ENCODE measurements around the gene ALDH9A1.

- no peak for TF ChIP-seq CTCF (IDR thresholded peaks at IDR 0.05)
- no peak for TF ChIP-seq POLR2A (IDR thresholded peaks at IDR 0.05)
These were observed 12.0 kb downstream of the ALDH9A1 start for GRCh38 chr1:165686121-165686970.
